Measurements from ENCODE around the gene SH3TC2. TPM values are rescaled to one million over a fixed set of nuclear protein-coding genes. Genes with fewer than 3 reads are reported as not detected.

Gene SH3TC2
- total RNA-seq, 1 donor from 2014 or later, result not detected

GRCh38 chr5:148956477-148957385, 106.1 kb downstream of the SH3TC2 start:
- no peak for TF ChIP-seq CTCF (IDR thresholded peaks at IDR 0.05)
- no peak overlapping the region for H3K4me3 Mint-ChIP-seq
- no peaks in the 10 kb centered on the region for H3K9me3 Mint-ChIP-seq
- POLR2A ChIA-PET, result no interaction called here
- DNase-seq (no peak), ATAC-seq (ENCODE audit: low read depth) (no peak)
- intact Hi-C loops (cut with micrococcal nuclease), result loop anchor here (1.0 to 5.0 kb wide), 6 partner anchors 42 to 223 kb away; no protein-coding TSS in a partner anchor
- H3K27ac Mint-ChIP-seq, result no peak overlapping the region
- peaks cover 2% of the 10 kb centered on the region for H3K27me3 Mint-ChIP-seq
- CTCF ChIA-PET, result interaction anchor here (0.7 to 15.8 kb wide), 27 partner anchors 9 to 243 kb away, joined by 3 to 548 read pairs (median 4); no protein-coding TSS in a partner anchor
- H3K4me1 Mint-ChIP-seq, result no peaks in the 10 kb centered on the region
- no peaks in the 10 kb centered on the region for H3K36me3 Mint-ChIP-seq (ENCODE audit: low read depth)

Other genes starting within 250 kb of the SH3TC2 start
- 3.2 TPM in 2 replicates for gene ADRB2, start 236.5 kb downstream of the SH3TC2 start, total RNA-seq
- gene ABLIM3, start 78.4 kb upstream of the SH3TC2 start, total RNA-seq, result not detected in 2 replicates
- 0.44 TPM in 1 of 2 replicates, not detected in the other for gene AFAP1L1, start 208.8 kb upstream of the SH3TC2 start, total RNA-seq

Measured in activated B cell treated with CpG ODN at 0.5 μM for 24 hours (primary cell).